Heart left ventricle (tissue), 13 donors: ENCODE data around the gene NPAS2.

Experiments used
- POLR2A ChIP-seq, 2 donors: fragments of 450-650 bp; IDR thresholded peaks; one replicate each; pipeline ENCODE4 v1.6.1; 2017; ENCODE audit warnings: antibody characterized with exemption in 2 of 2, mild to moderate bottlenecking in 2 of 2, moderate library complexity in 2 of 2
- TF ChIP-seq, protein P1 (sequence below), 12 donors: fragments of 200-600 bp; sonication (generic) in 4 of 12; IDR thresholded peaks; one replicate each; pipeline versions ENCODE4 v1.5.0 to v1.8.0; 2018 to 2022; ENCODE audit warnings: antibody characterized with exemption in 12 of 12, mild to moderate bottlenecking in 5 of 12
- donor health status: ischemic (EF 13 %, LVEDD 7.1; RV severe dilation, severe dysfunction).
- donor health status: DM: no; HTN: yes; CAD: no.
- donor health status: DM: no; HTN: no; CAD: no.
- donor health status: ischemic (EF 25% LVEDD 6.9; RV normal size, moderate dysfunction).
- donor health status: ischemic (EF 25% LVEDD 5.7; RV mildly dilated, moderate dysfunction).
- donor health status: ischemic (EF 35%, LVEDD 5.7; RV mildly dilated, moderate dysfunction).
- donor health status: nonischemic (EF 11% LVEDD 7.7; RV severe dilation, severe dysfunction).
- donor health status: DM: yes; HTN: yes; CAD: no.
- donor health status: PGD.
- donor health status: ischemic (EF 29% LVEDD 5.4; RV normal size, mild dysfunction).
- donor health status: nonischemic (EF 23%, LVEDD 6.1; RV moderate dilation, normal function).

DNA sequence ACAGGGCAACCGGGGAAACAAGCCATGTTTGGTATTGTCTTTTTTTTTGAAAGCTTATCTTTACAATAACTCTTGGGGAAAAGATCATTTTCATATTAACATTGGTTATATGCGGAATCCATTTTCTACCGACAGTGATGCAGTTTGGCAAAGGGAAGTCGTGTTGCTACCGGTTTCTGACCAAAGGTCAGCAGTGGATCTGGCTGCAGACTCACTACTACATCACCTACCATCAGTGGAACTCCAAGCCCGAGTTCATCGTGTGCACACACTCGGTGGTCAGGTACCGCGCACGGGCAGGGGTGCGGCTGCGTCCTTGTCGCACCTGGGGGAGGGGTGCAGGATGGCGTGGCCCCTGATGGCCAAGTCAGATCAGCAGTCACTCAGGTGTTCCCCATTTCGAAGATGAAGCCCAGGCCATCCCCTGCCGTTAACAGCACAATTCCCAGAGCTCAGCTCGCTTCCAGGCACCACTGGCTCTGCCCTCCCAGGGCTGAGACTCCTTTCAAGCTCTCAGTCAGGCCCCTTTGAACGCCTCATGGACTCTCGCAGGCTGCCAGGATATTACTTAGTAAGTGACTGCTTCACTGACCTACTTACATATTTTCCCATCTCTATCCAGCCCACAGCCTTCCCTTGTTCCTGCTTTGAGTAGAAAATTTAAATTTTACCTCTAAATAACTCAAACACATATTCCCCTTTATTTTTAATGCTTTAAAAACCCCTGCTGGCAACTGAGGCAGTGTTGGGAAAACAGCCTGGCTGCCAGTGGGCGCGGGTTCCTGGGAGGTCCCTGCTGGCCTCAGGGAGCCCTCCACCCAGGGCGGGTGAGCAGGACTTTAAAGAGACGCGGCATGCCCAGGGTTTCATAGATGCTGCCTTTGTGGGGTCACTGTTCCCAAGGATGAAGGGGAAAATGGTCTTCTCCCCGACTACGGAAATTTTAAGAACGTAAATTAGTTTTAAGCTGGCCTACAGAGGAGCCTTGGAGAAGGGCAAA is 148.5 kb downstream of the NPAS2 start:
- no peak for TF ChIP-seq POLR2A (IDR thresholded peaks at IDR 0.05)
- TF ChIP-seq, protein P1, sequence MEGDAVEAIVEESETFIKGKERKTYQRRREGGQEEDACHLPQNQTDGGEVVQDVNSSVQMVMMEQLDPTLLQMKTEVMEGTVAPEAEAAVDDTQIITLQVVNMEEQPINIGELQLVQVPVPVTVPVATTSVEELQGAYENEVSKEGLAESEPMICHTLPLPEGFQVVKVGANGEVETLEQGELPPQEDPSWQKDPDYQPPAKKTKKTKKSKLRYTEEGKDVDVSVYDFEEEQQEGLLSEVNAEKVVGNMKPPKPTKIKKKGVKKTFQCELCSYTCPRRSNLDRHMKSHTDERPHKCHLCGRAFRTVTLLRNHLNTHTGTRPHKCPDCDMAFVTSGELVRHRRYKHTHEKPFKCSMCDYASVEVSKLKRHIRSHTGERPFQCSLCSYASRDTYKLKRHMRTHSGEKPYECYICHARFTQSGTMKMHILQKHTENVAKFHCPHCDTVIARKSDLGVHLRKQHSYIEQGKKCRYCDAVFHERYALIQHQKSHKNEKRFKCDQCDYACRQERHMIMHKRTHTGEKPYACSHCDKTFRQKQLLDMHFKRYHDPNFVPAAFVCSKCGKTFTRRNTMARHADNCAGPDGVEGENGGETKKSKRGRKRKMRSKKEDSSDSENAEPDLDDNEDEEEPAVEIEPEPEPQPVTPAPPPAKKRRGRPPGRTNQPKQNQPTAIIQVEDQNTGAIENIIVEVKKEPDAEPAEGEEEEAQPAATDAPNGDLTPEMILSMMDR (IDR thresholded peaks at IDR 0.05), result no peak
